GM19035 (cell line): ENCODE results near the gene DAAM2.

Source experiments
- ATAC-seq: cut with Tn5 transposase; IDR thresholded peaks from one replicate; pipeline ENCODE4 v1.9.1; 2021; ENCODE audit not compliant: unreplicated experiment

The DAAM2 gene

GRCh38 chr6:39816747-39817146, 24.6 kb downstream of the DAAM2 start:
- ATAC-seq, result no peak

- no peak for ATAC-seq
Measured at GRCh38 chr6:39818695-39819094, 26.5 kb downstream of the DAAM2 start.

- ATAC-seq, result no peak
Measured at GRCh38 chr6:39819228-39819627, 27.1 kb downstream of the DAAM2 start.

GRCh38 chr6:39819676-39820075, 27.5 kb downstream of the DAAM2 start:
- ATAC-seq, result no peak

- ATAC-seq, result no peak
Measured at GRCh38 chr6:39820553-39820952, 28.4 kb downstream of the DAAM2 start.

GRCh38 chr6:39821046-39821740, 29.0 kb downstream of the DAAM2 start:
- ATAC-seq, result no peak

GRCh38 chr6:39821742-39822532, 29.8 kb downstream of the DAAM2 start:
- no peak for ATAC-seq

GRCh38 chr6:39822846-39823815, 31.0 kb downstream of the DAAM2 start:
- ATAC-seq, result no peak

- no peak for ATAC-seq
Measured at GRCh38 chr6:39824030-39824926, 32.1 kb downstream of the DAAM2 start.

- ATAC-seq, result no peak
Measured at GRCh38 chr6:39829331-39829730, 37.2 kb downstream of the DAAM2 start.

- no peak for ATAC-seq
Measured at GRCh38 chr6:39830444-39830843, 38.3 kb downstream of the DAAM2 start.

GRCh38 chr6:39831701-39832100, 39.5 kb downstream of the DAAM2 start:
- ATAC-seq, result no peak

GRCh38 chr6:39834278-39834677, 42.1 kb downstream of the DAAM2 start:
- no peak for ATAC-seq

GRCh38 chr6:39834866-39835265, 42.7 kb downstream of the DAAM2 start:
- ATAC-seq, result no peak

- no peak for ATAC-seq
Measured at GRCh38 chr6:39835821-39836295, 43.7 kb downstream of the DAAM2 start.

- no peak for ATAC-seq
Measured at GRCh38 chr6:39836606-39837005, 44.4 kb downstream of the DAAM2 start.

- no peak for ATAC-seq
Measured at GRCh38 chr6:39839445-39839844, 47.3 kb downstream of the DAAM2 start.

- ATAC-seq, result no peak
Measured at GRCh38 chr6:39840781-39841180, 48.6 kb downstream of the DAAM2 start.

- ATAC-seq, result no peak
Measured at GRCh38 chr6:39841291-39841690, 49.1 kb downstream of the DAAM2 start.

GRCh38 chr6:39841923-39842322, 49.7 kb downstream of the DAAM2 start:
- ATAC-seq, result no peak
